Urothelium cell line (cell line): ENCODE results near the gene BEGAIN.

ENCODE experiments used
- DNase-seq: peaks from one replicate; pipeline ENCODE4 v3.0.0; 2011; ENCODE audit warnings: low spot score, mixed read lengths
- FAIRE-seq: peaks from 2 replicates; lab custom pipeline; 2011; peaks lifted over from hg19 to GRCh38; lab: Jason Lieb, UNC

BEGAIN gene

DNA sequence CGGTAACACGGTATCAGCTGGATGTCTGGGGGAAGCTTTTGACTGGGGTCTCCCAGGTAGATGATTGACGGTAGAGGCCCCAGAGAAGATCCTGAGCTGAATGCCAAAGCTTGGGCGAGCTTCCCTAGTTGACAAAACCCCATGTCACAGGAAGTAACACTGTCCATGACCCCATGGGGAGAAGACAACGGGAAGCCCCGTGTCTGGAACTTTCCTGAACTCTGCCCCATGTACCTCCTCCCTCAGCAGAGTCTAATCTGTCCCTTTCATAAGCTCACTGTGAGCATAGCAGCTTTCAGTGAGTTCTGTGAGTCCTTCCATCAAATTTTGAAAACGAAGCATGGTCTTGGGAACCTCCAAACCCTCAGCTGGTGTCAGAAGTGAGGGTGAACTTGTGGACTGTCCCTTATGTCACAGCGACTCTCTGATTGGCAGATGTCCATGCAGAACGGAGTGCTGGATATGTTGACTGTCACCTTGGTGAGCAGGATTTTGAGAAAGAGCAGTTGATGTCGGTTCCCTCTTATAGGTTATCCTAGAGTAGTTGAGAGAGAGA, 29.7 kb upstream of the BEGAIN start:
- DNase-seq: no peak
- no peak for FAIRE-seq

DNA sequence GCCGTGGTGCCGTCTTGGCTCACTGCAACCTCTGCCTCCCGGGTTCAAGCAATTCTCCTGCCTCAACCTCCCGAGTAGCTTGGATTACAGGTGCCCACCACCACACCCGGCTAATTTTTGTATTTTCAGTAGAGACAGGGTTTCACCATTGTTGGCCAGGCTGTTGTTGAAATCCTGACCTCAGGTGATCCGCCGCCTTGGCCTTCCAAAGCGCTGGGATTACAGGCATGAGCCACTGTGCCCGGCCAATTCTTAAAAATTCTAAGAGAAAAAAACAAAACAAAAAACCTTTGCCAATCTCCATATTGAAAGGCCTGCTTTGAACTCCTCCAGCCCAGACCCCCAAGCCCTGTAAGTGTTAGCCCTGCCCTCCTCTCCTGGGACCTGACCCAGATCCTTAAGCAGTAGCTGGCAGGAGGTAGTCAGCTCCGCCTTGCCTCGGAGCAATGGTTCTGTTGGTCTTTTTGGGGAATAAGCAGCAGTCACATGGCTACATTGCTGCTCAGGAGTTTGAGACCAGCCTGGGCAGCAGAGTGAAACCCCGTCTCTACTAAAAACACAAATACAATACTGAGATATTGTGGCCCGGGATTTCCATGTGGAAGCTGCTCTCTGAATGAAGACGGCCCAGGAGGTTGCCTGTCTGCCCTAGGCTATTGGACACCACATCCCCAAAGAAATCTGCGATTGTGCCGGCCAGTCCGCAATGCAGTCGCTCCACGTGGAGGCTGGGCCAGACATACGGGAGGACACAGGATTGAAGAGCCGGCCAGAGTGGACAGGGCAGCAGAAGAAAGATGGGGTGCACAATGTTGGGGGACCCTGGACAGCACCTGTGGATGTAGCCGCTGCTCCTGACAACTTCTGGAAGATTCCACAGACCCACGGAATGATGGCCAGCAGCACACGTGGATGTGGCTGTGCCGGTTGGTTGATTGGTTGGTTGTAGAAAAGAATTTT, 28.8 kb upstream of the BEGAIN start:
- FAIRE-seq (no peak), DNase-seq (no peak)

DNA sequence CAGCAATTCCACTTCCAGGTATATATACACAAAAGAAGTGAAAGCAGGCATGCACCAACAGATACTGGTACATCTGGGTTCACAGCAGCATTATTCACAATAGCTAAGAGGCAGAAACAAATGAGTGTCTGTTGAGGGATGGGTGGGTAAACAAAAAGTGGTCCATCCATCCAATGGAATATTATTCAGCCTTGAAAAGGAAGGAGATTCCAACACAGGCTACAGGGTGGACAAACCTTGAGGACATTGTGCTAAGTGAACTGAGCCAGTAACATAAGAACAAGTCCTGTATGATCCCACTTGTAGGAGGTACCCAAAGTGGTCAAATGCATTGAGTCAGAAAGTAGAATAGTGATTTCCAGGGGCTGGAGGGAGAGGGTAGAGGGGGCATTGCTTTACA, 27.6 kb upstream of the BEGAIN start:
- no peak for DNase-seq
- FAIRE-seq: no peak

DNA sequence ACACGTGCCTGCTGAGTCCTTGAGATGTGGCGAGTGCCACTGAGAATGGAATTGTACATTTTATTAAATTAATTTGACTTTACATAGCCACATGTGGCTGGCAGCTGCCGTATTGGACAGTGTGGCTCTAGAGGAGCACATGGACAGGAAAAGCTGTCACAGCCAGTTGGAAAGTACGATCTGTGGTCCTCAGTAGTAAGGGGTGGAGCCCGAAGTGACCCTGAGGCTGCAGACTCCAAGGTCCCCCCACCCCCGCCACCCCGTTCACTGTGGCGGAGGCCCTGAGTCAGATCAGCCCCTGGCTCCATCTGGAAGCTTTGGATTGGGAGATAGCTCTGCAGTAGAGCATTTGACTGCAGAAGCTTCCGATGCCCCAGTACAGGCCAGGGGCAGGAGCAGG, 25.8 kb upstream of the BEGAIN start:
- no peak for DNase-seq
- no peak for FAIRE-seq

DNA sequence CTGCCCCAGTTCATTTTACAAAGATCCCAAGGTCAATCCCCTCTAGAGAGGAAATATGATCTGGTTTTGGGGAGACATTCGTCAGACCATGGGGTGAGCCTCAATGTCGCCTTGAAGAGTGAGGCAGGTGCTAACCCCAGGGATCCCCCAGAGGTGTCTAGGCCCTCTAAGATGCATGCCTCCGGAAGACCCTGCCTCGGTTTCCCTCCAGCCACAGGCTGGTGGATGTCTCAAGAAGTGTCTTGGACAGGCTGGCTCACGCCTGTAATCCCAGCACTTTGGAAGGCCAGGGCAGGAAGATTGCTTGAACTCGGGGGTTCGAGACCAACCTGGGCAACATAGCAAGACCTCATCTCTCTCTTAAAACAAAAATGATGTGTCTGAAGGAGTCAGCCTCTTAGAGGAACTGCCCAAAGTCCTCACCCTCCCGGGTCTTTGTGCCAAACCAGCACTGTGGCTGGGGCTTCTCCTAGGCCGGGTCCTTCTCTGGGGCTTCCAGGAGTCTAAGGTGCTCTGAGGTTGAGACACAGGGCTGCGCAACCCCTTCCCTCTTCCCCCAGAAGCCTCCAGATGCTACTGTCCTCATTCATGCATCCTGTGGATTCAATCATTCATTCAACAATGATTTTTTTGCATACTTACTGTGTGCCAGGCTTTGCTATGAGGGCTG, 24.7 kb upstream of the BEGAIN start:
- FAIRE-seq: no peak
- no peak for DNase-seq

DNA sequence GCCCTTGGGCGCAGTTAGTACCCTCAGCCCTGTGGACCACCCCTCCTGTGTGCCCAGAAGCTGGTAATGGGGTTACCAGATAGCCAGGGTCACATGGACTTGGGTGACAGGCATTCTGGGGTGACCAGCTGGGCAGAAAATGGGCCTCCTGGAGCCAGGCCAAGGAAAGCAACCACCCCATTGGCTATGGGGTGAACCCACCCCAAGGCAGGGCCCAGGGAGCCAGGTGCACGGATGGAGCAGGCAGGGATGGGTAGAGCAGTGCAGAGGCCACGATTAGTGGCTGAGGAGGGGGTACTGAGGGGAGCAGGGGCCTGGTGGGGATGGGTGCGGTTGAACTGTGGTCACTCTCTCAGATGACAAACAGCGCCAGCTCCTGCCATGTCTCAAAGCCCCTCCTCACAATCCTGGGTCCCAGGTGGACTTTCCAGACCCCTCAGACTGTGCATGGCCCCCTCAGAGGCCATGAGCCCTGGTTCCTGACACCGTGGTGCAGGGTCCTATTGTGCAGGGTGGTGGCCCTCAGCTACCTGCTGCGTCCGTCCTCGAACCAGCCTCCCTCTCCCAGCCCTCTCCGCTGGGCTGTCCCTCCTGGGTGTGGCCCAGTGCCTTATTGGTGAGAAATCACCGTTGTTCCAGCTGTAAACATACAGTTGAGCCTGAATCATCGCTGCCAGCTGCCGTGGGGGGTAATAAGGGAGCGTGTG, 23.4 kb upstream of the BEGAIN start:
- FAIRE-seq (no peak), DNase-seq (no peak)

DNA sequence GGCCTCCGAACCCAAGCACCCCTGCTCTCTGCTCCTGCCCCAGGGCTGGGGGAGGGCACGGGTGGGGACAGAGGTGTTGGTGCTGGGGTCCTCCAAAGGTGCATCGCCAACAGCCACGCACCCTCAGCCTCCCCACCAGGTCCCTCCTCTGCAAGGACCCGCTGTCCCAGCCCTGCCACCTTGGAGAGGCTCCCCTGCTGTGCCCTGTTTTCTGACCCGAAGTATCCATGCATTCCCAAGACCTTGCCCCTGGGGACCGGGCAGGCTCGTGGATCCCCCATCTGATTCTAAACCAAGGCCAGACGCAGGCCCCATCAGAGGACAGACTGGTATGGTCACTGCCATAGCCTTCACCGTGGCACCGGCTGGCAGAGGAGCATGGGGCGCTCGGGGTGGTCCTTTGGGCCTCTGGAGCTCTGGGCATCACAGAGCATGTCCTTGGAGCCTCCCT, 22.7 kb upstream of the BEGAIN start:
- FAIRE-seq: no peak
- no peak for DNase-seq

DNA sequence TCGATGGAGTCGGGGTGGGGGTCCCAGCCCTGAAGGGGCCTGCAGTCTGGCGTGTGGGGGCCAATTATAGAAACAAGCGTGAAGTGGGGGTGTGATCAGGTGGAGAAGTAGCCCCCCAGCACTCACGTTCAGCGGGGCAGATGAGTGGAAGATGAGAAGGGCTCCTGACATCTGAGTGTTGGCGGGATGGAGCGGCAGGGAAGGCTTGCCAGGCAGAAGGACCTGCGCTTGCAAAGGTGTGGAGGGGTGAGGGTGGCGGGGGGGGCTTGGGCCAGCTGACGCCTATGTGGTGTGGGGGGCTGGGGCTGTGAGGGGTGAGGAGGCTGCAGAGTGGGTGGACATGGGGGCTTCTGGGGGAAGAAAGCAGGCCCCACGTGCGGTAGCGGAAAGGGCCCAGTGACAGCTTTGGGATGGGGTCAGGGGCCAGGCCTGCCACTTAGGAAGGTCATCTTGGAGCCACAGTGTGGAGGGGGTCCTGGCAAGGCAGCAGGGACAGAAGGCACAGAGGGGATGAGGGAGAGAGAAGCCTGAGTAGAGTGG, 22.2 kb upstream of the BEGAIN start:
- no peak for FAIRE-seq
- DNase-seq: no peak

DNA sequence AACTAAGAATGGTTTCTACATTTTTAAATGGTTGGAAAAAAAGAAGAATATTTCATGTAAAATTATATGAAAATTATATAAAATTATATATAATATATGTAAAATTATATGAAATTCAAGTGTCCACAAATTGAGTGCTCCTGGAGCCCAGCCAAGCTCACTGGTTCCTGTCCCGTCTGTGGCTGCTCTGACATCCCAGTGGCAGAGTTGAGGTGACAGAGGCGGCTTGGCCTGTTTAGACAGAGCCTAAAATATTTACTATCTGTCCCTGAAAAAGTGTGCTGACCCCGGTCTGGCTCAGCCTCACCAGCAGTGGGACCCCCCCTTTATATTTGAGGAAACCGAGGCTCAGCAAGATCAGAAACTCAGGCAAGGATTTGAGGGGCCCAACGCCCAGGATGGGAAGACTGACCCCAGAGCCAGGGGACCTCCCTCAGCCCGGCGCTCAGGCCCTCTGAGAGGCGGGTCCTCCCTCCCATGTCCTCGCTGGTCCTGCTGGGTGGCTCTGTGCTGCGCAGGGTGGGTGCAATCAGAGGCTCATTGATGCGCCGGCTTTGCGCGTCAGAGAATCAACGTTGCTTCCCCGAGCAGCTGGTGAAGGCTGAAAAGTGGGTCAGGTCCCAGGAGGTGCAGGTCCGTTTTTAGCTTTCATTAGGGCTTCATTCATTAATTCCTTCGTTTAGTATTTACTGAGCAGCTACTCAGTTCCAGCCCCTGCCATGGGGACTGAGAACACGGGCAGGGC, 21.5 kb upstream of the BEGAIN start:
- no peak for FAIRE-seq
- DNase-seq: no peak

DNA sequence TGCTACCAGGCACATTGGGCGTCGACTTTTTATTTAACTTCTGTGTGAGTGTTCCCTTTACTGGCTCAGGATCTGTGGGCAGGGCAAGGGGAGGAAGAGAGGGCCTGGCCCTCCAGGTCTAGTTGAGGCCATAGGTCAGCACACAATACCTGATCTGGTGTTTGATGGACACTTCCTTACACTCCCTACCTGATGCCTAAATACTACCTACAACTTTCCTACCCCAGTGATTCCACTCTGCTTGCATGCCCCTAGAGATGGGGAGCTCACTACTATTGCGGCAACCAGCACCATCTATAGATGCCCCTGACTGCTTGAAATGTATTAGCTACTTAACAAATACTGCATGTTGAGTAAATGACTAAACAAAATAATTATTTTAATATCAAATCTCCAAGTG, 20.8 kb upstream of the BEGAIN start:
- DNase-seq (no peak), FAIRE-seq (no peak)

DNA sequence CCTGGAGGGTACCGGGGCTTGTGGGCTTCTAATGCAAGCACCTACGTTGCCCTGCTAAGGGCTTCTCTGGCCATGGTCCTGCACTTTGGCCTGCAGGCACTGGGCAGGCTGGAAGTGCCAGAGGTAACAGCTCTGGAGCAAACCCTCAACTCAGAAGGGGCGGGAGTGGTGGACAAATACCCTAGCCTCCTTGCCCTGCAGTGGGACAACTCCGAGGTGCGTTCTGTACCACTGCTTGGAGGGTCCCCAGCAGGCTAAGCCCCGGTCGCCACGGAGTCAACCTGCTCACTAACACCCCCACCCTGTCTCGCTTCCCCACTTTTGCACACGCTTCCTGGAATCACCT, 20.4 kb upstream of the BEGAIN start:
- FAIRE-seq (no peak), DNase-seq (no peak)

DNA sequence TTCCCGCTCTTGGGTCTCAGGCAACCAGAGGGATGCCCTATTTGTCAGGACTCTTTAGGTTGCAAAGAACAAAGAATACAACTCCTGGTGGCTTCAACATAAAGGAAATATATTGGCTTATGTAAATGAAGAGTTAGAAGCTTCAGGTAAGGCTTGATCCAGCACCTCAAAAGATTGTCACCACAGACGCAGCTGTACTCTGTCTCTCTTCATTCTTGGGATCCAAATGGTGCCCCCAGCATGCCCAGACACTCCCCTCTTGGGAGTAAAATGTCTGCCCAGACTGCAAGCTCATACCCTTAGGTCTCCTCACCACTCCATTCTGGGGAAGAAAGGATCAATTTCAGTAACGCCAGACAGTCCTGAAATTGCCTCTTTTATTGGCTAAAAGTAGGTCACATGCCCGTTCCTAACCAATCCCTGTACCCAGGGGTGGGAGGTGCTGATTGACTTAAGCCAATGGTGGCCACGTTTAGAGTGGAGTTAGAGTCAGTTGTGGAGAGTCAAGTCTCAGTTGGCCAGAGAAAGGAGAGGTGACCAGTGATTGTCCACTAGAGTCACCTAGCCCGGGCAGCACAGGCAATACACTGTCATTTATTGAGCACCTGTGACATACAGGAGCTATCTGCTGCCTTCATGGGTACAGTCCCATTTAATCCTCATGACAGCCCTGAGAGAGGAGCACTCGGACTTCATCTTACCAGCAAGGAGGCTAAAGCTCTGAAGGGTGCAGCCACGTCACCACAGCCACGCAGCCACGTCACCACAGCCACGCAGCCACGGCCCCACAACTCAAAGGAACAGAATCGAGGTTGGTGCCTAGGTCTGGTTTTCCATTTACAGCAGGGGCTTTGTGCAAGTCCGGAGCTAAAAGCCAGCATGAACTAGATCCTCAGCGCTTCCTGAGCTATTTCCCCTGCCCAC, 19.7 kb upstream of the BEGAIN start:
- DNase-seq (no peak), FAIRE-seq (no peak)

DNA sequence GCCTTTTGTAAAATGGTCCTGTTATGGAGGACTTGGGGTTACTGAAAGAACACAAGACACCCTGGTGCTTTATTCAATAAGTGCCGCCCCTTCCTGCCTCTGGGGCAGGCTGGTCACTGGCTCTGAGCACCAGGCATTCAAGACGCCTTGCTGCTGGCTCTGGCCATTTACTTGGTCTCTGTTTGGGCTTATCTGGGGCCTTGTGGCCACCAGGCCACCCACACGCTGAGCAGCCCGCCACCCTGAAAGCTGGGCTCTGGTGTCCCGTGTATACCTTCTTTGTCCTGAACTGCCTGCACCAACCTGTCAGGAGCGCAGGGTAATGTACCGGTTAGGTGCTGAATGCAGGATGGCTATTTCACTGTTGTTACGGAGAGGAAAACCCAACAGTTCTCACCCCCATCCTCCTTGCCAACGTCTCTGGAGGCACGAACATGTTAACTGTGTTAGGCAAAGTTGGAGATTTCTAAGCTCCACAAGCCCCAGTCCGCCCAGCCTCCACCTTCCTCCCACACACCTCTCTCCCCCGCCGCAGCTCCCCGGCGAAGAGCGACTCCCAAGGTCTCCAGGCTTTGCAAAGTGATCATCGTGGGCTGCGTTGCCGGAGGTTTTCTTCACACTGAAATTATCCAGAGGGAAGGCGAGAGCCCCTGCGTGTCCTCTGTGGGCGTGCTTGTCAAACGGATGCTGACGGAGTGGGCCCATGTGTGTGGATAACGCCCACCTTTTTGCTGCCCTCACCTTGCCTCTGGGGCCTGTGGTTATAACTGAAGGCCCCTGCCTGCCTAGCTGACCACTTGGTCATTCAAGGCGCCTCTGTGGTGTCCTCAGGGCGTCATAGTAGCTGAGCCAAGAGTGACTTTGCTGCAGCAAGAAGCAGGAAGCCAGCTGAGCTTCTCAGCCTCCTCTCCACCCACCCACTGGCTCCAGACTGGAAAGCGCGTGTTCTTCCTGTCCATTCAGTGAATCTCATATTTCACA, 18.8 kb upstream of the BEGAIN start:
- DNase-seq (no peak), FAIRE-seq (no peak)

DNA sequence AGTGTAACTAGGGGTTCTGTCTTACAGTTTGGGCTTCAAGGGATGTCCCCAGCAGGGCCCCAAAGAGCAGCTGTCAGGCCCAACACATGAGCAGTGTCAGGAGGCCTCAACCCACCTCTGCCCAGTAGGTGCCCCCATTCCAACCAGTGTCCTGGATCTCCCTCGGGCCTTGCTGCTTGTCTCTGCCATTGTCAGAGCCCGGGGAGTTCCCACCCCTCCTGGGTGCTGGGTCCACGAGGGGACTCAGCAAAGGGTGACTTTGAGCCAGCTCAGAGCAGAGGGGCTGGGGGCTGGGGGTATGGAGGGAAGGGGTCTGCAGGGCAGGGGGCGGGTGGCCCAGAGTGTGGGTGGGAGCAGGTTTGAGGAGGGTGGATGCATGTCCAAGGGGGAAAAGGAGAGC, 18.0 kb upstream of the BEGAIN start:
- DNase-seq (no peak), FAIRE-seq (no peak)

DNA sequence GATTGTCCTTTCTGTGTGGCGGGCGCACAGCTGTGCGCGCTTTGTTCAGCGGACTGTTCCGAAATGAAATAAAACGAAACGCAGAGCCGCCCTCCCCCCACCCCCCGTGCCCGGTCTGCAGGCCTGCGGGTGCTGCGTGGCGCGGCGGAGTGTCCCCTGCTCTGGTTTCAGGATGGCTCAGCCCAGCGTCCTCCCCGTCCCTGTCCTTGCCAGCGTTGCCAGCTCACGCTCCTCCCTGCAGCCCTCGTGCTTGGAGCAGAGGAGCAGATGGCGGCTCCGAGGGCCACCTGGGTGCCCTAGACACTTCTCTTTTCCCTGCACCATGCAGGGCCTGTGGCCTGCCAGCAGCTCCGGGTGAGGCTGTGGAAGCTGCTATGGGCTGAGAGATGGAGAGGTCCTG, 17.5 kb upstream of the BEGAIN start:
- FAIRE-seq (no peak), DNase-seq (no peak)

DNA sequence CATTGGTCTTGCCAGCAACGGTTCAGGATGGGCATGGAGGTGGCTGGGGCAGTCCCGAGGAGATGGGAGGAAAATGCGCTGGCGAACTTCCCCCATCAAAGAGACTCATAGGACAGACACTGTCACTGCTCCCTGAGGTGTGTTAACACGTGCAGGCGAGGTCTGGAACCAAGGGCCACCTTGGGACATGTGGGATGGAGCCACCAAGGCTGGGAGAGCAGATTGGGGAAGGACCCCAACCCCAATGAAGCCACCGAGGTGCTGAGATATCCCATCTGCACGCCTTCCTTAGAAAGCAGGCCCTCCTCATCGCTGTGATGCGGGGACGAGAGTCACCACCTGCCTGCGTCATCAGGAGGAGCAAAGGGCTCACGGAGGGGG, 16.9 kb upstream of the BEGAIN start:
- DNase-seq (no peak), FAIRE-seq (no peak)

DNA sequence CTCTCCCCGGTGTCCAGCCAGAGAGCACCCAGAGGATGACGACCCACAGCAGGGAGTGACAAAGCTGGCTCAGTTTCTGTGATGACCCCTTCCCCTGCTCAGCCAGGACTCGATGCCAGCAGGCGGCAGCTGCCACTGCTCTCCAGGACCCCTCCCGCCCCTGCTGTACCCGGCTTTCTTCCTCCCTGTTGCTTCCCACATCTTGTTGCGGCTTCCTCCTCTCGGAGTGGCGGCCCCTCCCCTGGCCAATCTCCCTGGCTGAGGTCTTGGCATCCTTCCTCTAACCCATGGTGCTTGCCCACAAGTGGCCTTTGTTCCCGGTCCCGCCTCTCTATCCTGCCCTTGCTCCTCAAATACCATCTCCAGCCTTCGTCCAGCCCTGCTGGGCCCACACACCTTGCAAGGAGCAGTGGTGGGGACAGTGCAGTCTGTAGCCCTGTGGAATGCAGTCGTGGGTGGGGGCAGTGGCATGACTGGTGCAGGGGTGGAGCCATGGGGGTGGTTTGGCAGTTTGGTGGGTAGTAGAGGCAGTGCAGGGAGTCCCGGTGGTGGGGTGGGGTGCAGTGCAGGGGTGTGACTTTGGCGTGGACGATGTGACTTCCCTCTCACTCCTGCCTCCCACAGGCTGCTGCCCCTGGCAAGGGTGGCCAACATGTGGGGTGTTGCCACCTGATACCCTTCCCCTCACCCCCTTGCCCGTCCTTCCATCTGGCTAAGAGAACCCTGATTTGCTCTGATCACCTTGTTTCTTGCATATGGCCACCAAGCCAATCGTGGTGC, 16.3 kb upstream of the BEGAIN start:
- no peak for FAIRE-seq
- no peak for DNase-seq
